Endothelial cell of umbilical vein (primary cell): ENCODE results near the gene TRAF1. TPM values are rescaled to one million over a fixed set of nuclear protein-coding genes. Genes with fewer than 3 reads are reported as not detected.

Source experiments
- BruUV-seq: library from RNA; stranded (reverse); fragments of 400-500 nt; replicated peaks from 2 replicates; lab custom pipeline; 2021; lab: Mats Ljungman, UMichigan
- CTCF ChIA-PET: fragments of 300-600, 350-600 bp; sonication (Branson Sonifier 250); formaldehyde crosslinking; loops from one replicate; lab custom pipeline; 2021; ENCODE audit warnings: antibody characterized with exemption, inconsistent platforms; lab: Charles Lee
- POLR2A ChIA-PET: fragments of 300-600, 350-600 bp; sonication (Branson Sonifier 250); formaldehyde crosslinking; loops from one replicate; lab custom pipeline; 2021; ENCODE audit warnings: antibody characterized with exemption, inconsistent platforms; lab: Charles Lee
- DNase-seq: peaks from one replicate; pipeline ENCODE4 v3.0.0-alpha.2; 2011; ENCODE audit warnings: low read depth, low spot score
- FAIRE-seq: peaks from 2 replicates; lab custom pipeline; 2011; peaks lifted over from hg19 to GRCh38; lab: Jason Lieb, UNC
- H2AFZ ChIP-seq: 2 replicates; pipeline ENCODE4 v1.6.0; 2012; ENCODE audit warnings: low read depth, low read length, control low read depth, inconsistent platforms
- H3K27ac ChIP-seq: 2 replicates; pipeline ENCODE4 v1.5.1; 2011; ENCODE audit warnings: low read depth, mild to moderate bottlenecking, control low read depth, low read length, moderate library complexity; ENCODE audit not compliant: insufficient read depth
- H3K27me3 ChIP-seq, 2 experiments: 2 replicates each; pipeline versions ENCODE4 v1.6.0 to v1.6.1; 2011; ENCODE audit warnings: low read length in 2 of 2, mixed read lengths in 1 of 2; ENCODE audit not compliant: control insufficient read depth in 2 of 2, insufficient read depth in 2 of 2
- H3K36me3 ChIP-seq, 2 experiments: 2 replicates in 1 of 2; 3 replicates in 1 of 2; pipeline ENCODE4 v1.5.1; 2011; ENCODE audit warnings: low read length in 2 of 2, mild to moderate bottlenecking in 1 of 2, moderate library complexity in 1 of 2; ENCODE audit not compliant: control insufficient read depth in 2 of 2, insufficient read depth in 2 of 2; ENCODE audit errors: extremely low read depth in 1 of 2
- H3K4me1 ChIP-seq: 3 replicates; pipeline ENCODE4 v1.5.1; 2011; ENCODE audit warnings: mild to moderate bottlenecking, low read length; ENCODE audit not compliant: control insufficient read depth, insufficient read depth; ENCODE audit errors: extremely low read depth
- H3K4me2 ChIP-seq: 2 replicates; pipeline ENCODE4 v1.6.1; 2011; ENCODE audit warnings: low read length, control low read depth, mixed read lengths; ENCODE audit not compliant: insufficient read depth
- H3K4me3 ChIP-seq, 3 experiments: fragments of 200-600 bp in 1 of 3; sonication (generic), shearing (Covaris generic) in 1 of 3; replicated peaks in 1 of 3; 2 replicates each; pipeline ENCODE4 v1.5.1; 2011 to 2016; ENCODE audit warnings: control low read depth in 3 of 3, low read length in 3 of 3, mild to moderate bottlenecking in 2 of 3, inconsistent platforms in 1 of 3, low read depth in 1 of 3, moderate library complexity in 1 of 3; ENCODE audit not compliant: insufficient read depth in 1 of 3
- H3K79me2 ChIP-seq: 2 replicates; pipeline ENCODE4 v1.6.0; 2012; ENCODE audit warnings: low read length, inconsistent platforms; ENCODE audit not compliant: control insufficient read depth, insufficient read depth
- H3K9ac ChIP-seq: replicated peaks from 2 replicates; pipeline ENCODE3; 2011; ENCODE audit warnings: low read length, control low read depth; ENCODE audit not compliant: insufficient read depth; ENCODE audit errors: extremely low read depth
- H3K9me1 ChIP-seq: replicated peaks from 3 replicates; pipeline ENCODE4 v1.6.0; 2011; ENCODE audit warnings: mild to moderate bottlenecking, low read length; ENCODE audit not compliant: control insufficient read depth, insufficient read depth; ENCODE audit errors: extremely low read depth
- H3K9me3 ChIP-seq: replicated peaks from 2 replicates; pipeline ENCODE4 v1.5.1; 2012; ENCODE audit warnings: low read length, inconsistent platforms; ENCODE audit not compliant: control insufficient read depth, insufficient read depth
- H4K20me1 ChIP-seq: replicated peaks from 2 replicates; pipeline ENCODE3; 2011; ENCODE audit warnings: mild to moderate bottlenecking, low read length; ENCODE audit not compliant: control insufficient read depth, insufficient read depth; ENCODE audit errors: extremely low read depth
- CTCF ChIP-seq, 2 donors: IDR thresholded peaks; 1 replicate in 1 of 2; 2 replicates in 1 of 2; pipeline ENCODE4 v1.5.1; 2011; ENCODE audit warnings: low read length in 2 of 2, mild to moderate bottlenecking in 2 of 2, moderate library complexity in 2 of 2, control low read depth in 1 of 2, inconsistent platforms in 1 of 2, low read depth in 1 of 2; ENCODE audit not compliant: insufficient read depth in 1 of 2; ENCODE audit errors: extremely low read depth in 1 of 2
- EZH2 ChIP-seq: IDR thresholded peaks from 2 replicates; pipeline ENCODE4 v1.6.1; 2012; ENCODE audit warnings: borderline replicate concordance, low read depth, mild to moderate bottlenecking, moderate library complexity, low read length, inconsistent platforms; ENCODE audit not compliant: severe bottlenecking
- FOS ChIP-seq: IDR thresholded peaks from 2 replicates; pipeline ENCODE4 v1.6.1; 2011; ENCODE audit warnings: mild to moderate bottlenecking, low read length, moderate library complexity, borderline replicate concordance; ENCODE audit not compliant: insufficient read depth
- GATA2 ChIP-seq: IDR thresholded peaks from 2 replicates; pipeline ENCODE4 v1.7.0; 2011; ENCODE audit warnings: low read depth, mild to moderate bottlenecking, moderate library complexity, mixed read lengths, low read length; ENCODE audit not compliant: insufficient read length, insufficient read depth
- JUN ChIP-seq: IDR thresholded peaks from 2 replicates; pipeline ENCODE4 v1.6.1; 2011; ENCODE audit warnings: borderline replicate concordance, low read depth; ENCODE audit not compliant: insufficient read length, insufficient read depth
- MAX ChIP-seq: IDR thresholded peaks from 2 replicates; pipeline ENCODE4 v1.6.1; 2011; ENCODE audit not compliant: insufficient read depth, insufficient read length
- MYC ChIP-seq: IDR thresholded peaks from one replicate; pipeline ENCODE4 v1.6.1; 2011; ENCODE audit warnings: mild to moderate bottlenecking, low read depth, low read length
- POLR2A ChIP-seq: IDR thresholded peaks from 2 replicates; pipeline ENCODE4 v1.6.1; 2012; ENCODE audit warnings: low read depth, mild to moderate bottlenecking, control low read depth, low read length
- POLR2AphosphoS5 ChIP-seq: IDR thresholded peaks from 2 replicates; pipeline ENCODE4 v1.6.1; 2012; ENCODE audit warnings: low read depth, mild to moderate bottlenecking, control low read depth, low read length, moderate library complexity; ENCODE audit not compliant: insufficient read depth
- dilution Hi-C: fragments of 300-500 bp; cut with MboI; formaldehyde crosslinking; loops from one replicate; pipeline ENCODE4 v1.15.0; 2019; ENCODE audit warnings: low sequenced_read_pairs; ENCODE audit not compliant: extremely low pct_ligation_motif_present
- intact Hi-C: fragments of 100-400 bp; cut with micrococcal nuclease; formaldehyde crosslinking; loops from one replicate; pipeline ENCODE4 v1.10.0; 2022
- polyA plus RNA-seq, 4 experiments: library from polyadenylated mRNA; depleted of rRNA in 3 of 4; stranded (reverse) in 3 of 4; unstranded in 1 of 4; fragments of >200 nt; gene quantifications; 2 replicates each; pipeline versions ENCODE4 v1.2.1 to v1.2.3, GENCODE V29; 2011 to 2012; ENCODE audit warnings: missing spikeins in 1 of 4
- total RNA-seq: library from RNA; stranded (reverse); gene quantifications from 2 replicates; pipeline ENCODE4 v1.2.3, GENCODE V29; 2021

Gene TRAF1
- total and polyA plus RNA-seq, 2 donors (not counting 3 experiments of a cell fraction or from before 2014, with no cell fraction given), result 2.0 to 2.6 TPM

GRCh38 chr9:120872791-120873502, 53.6 kb downstream of the TRAF1 start:
- Histone ChIP-seq H3K4me3 (no peak overlapping the region), H3K9me1 (no peaks in the 10 kb centered on the region), H3K27ac (no peak overlapping the region), H2AFZ (no peak overlapping the region), H3K36me3 (peaks cover 6 to 10% of the 10 kb centered on the region in 2 experiments), H3K27me3 (no peaks in the 10 kb centered on the region), H3K9ac (no peak overlapping the region), H3K9me3 (no peaks in the 10 kb centered on the region), H3K79me2 (peaks cover 20% of the 10 kb centered on the region), H4K20me1 (no peaks in the 10 kb centered on the region), H3K4me2 (no peak overlapping the region), H3K4me1 (peaks cover 36% of the 10 kb centered on the region)
- dilution Hi-C loops (no loop called here), intact Hi-C loops (no loop called here)
- TF ChIP-seq MYC (no peak), CTCF (IDR thresholded peaks at IDR 0.05; ENCODE audit: extremely low read depth in 1 of 2, insufficient read depth in 1 of 2, low read depth in 1 of 2, low read length in 2 of 2) (no peak), POLR2AphosphoS5 (no peak), MAX (no peak), EZH2 (no peak), FOS (no peak), POLR2A (no peak), JUN (no peak), GATA2 (no peak)
- DNase-seq, result no peak
- FAIRE-seq, result no peak
- no TSS peak for BruUV-seq
- CTCF ChIA-PET, result interaction anchor here (0.8 to 1.5 kb wide), 5 partner anchors 20 to 109 kb away, joined by 3 to 4 read pairs (median 3); no protein-coding TSS in a partner anchor
- POLR2A ChIA-PET, result no interaction called here
